Measurements from ENCODE around the gene RHBDL2.

Gene RHBDL2

GRCh38 chr1:38915352-38915948, 26.2 kb downstream of the RHBDL2 start:
- TF ChIP-seq ZBTB7A (IDR thresholded peaks at IDR 0.05; ENCODE audit: low read depth) (no peak), MAX (IDR thresholded peaks at IDR 0.05) (no peak), EGR1 (IDR thresholded peaks at IDR 0.05) (no peak), EP300 (IDR thresholded peaks at IDR 0.05; ENCODE audit: borderline replicate concordance) (no peak), CREB1 (IDR thresholded peaks at IDR 0.05; ENCODE audit: low read depth) (no peak), CEBPB (IDR thresholded peaks at IDR 0.05) (no peak)

- TF ChIP-seq ZBTB7A (IDR thresholded peaks at IDR 0.05; ENCODE audit: low read depth) (no peak), CEBPB (IDR thresholded peaks at IDR 0.05) (no peak), EGR1 (IDR thresholded peaks at IDR 0.05) (no peak), TEAD4 (IDR thresholded peaks at IDR 0.05) (no peak), CREB1 (IDR thresholded peaks at IDR 0.05; ENCODE audit: low read depth) (no peak), MAX (IDR thresholded peaks at IDR 0.05) (no peak), RAD21 (IDR thresholded peaks at IDR 0.05; ENCODE audit: low read depth) (no peak), FOXM1 (IDR thresholded peaks at IDR 0.05; ENCODE audit: borderline replicate concordance, low read depth) (no peak), USF1 (IDR thresholded peaks at IDR 0.05) (no peak), TAF1 (IDR thresholded peaks at IDR 0.05; ENCODE audit: low read depth) (no peak), TCF12 (IDR thresholded peaks at IDR 0.05; ENCODE audit: low read depth) (no peak), NFIC (IDR thresholded peaks at IDR 0.05) (no peak), REST (IDR thresholded peaks at IDR 0.05; ENCODE audit: low read depth) (no peak)
These were observed 32.8 kb downstream of the RHBDL2 start for GRCh38 chr1:38908821-38909220.

GRCh38 chr1:38905985-38906384, 35.6 kb downstream of the RHBDL2 start:
- no peak for TF ChIP-seq ZBTB7A (IDR thresholded peaks at IDR 0.05; ENCODE audit: low read depth)
- no peak for TF ChIP-seq CREB1 (IDR thresholded peaks at IDR 0.05; ENCODE audit: low read depth)
- no peak for TF ChIP-seq TCF12 (IDR thresholded peaks at IDR 0.05; ENCODE audit: low read depth)
- TF ChIP-seq NFIC (IDR thresholded peaks at IDR 0.05), result no peak
- no peak for TF ChIP-seq REST (IDR thresholded peaks at IDR 0.05; ENCODE audit: low read depth)
- TF ChIP-seq EGR1 (IDR thresholded peaks at IDR 0.05), result no peak
- TF ChIP-seq TAF1 (IDR thresholded peaks at IDR 0.05; ENCODE audit: low read depth), result no peak
- no peak for TF ChIP-seq RAD21 (IDR thresholded peaks at IDR 0.05; ENCODE audit: low read depth)
- TF ChIP-seq FOXM1 (IDR thresholded peaks at IDR 0.05; ENCODE audit: borderline replicate concordance, low read depth), result no peak
- TF ChIP-seq TEAD4 (IDR thresholded peaks at IDR 0.05), result no peak
- TF ChIP-seq USF1 (IDR thresholded peaks at IDR 0.05), result no peak
- no peak for TF ChIP-seq EP300 (IDR thresholded peaks at IDR 0.05; ENCODE audit: borderline replicate concordance)

GRCh38 chr1:38899560-38899959, 42.1 kb downstream of the RHBDL2 start:
- TF ChIP-seq REST (IDR thresholded peaks at IDR 0.05; ENCODE audit: low read depth) (no peak), ZBTB7A (IDR thresholded peaks at IDR 0.05; ENCODE audit: low read depth) (no peak), NFIC (IDR thresholded peaks at IDR 0.05) (no peak), CREB1 (IDR thresholded peaks at IDR 0.05; ENCODE audit: low read depth) (no peak), RAD21 (IDR thresholded peaks at IDR 0.05; ENCODE audit: low read depth) (no peak), EGR1 (IDR thresholded peaks at IDR 0.05) (no peak), USF1 (IDR thresholded peaks at IDR 0.05) (no peak), CEBPB (IDR thresholded peaks at IDR 0.05) (no peak), FOXM1 (IDR thresholded peaks at IDR 0.05; ENCODE audit: borderline replicate concordance, low read depth) (no peak), YY1 (IDR thresholded peaks at IDR 0.05; ENCODE audit: low read depth) (no peak), MAX (IDR thresholded peaks at IDR 0.05) (no peak), EP300 (IDR thresholded peaks at IDR 0.05; ENCODE audit: borderline replicate concordance) (no peak), TEAD4 (IDR thresholded peaks at IDR 0.05) (no peak), TAF1 (IDR thresholded peaks at IDR 0.05; ENCODE audit: low read depth) (no peak), TCF12 (IDR thresholded peaks at IDR 0.05; ENCODE audit: low read depth) (no peak)

Data from Ishikawa (cell line).